Measurements from ENCODE around the gene GLCCI1.

The GLCCI1 gene

DNA sequence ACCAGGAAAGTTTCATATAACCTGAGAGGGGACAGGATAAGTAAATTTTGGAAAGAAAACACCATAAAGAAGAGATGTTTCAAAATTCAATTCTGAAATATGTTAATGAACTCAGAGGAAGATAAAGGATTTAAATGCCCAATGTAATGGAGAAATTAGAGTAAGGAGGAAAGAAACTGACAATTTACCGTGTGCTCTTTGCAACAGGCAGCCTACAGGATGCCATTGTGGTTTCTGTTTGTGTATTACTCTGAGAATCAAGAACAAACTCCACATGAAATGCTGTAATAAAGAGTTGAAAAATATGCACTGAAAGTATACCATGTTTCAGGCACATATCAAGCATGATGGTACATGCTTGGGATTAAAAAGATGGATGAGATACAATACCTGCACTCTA lies 44.8 kb upstream of the GLCCI1 start:
- Histone ChIP-seq H3K27me3 (replicated peaks in 2 of 5; ENCODE audit: control insufficient read depth in 4 of 5, insufficient read depth in 5 of 5, low read length in 4 of 5) (no peaks in the 10 kb centered on the region), H3K27ac (ENCODE audit: insufficient read depth in 1 of 2, low read depth in 1 of 2, low read length in 2 of 2, poor library complexity in 1 of 2, severe bottlenecking in 2 of 2) (no peak overlapping the region), H3K36me3 (ENCODE audit: control insufficient read depth in 4 of 4, insufficient read depth in 4 of 4, low read length in 3 of 4) (no peaks in the 10 kb centered on the region), H3K4me1 (ENCODE audit: control extremely low read depth in 1 of 4, control insufficient read depth in 4 of 4, insufficient read depth in 4 of 4, low read length in 3 of 4) (peaks cover 0 to 4% (median 0%) of the 10 kb centered on the region in 4 experiments), H3K9me3 (ENCODE audit: control extremely low read depth in 1 of 5, control insufficient read depth in 4 of 5, insufficient read depth in 2 of 5, low read depth in 1 of 5, low read length in 4 of 5) (peaks cover 0 to 2% (median 0%) of the 10 kb centered on the region in 5 experiments), H3K4me3 (ENCODE audit: control insufficient read depth in 1 of 7, extremely low read depth in 1 of 7, insufficient read depth in 4 of 7, low read depth in 2 of 7, low read length in 6 of 7) (no peak overlapping the region)
- CTCF ChIA-PET, result no interaction called here
- POLR2A ChIA-PET, result no interaction called here
- DNase-seq, result peak in 2 of 3 donors; percentile 9 to 10
- WGBS (ENCODE audit: insufficient coverage), result 0% methylated on average over 1 of the region's 1 CpG

DNA sequence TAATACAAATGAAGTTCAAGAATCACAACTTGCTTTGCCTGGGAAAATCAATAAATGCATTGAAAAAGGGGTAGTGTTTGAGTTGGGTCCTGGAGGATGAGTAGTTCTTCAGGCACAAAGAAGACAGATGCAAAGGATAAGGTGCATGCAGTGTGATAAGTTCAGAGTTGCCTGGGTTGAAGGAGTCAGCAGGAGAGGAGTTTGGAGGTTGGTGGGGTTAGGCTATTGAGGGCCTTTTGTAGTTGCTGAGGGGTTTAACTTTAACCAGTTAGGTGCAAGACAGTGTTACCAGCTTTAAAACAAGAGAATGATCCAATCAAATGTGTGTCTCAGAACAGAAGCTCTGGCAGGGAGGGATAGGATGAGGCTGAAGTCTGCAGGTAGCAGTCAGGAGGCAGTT lies 44.3 kb upstream of the GLCCI1 start:
- Histone ChIP-seq H3K4me3 (ENCODE audit: control insufficient read depth in 1 of 7, extremely low read depth in 1 of 7, insufficient read depth in 4 of 7, low read depth in 2 of 7, low read length in 6 of 7) (no peak overlapping the region), H3K9me3 (ENCODE audit: control extremely low read depth in 1 of 5, control insufficient read depth in 4 of 5, insufficient read depth in 2 of 5, low read depth in 1 of 5, low read length in 4 of 5) (peaks cover 0 to 2% (median 0%) of the 10 kb centered on the region in 5 experiments), H3K27ac (ENCODE audit: insufficient read depth in 1 of 2, low read depth in 1 of 2, low read length in 2 of 2, poor library complexity in 1 of 2, severe bottlenecking in 2 of 2) (no peak overlapping the region), H3K27me3 (replicated peaks in 2 of 5; ENCODE audit: control insufficient read depth in 4 of 5, insufficient read depth in 5 of 5, low read length in 4 of 5) (no peaks in the 10 kb centered on the region), H3K4me1 (ENCODE audit: control extremely low read depth in 1 of 4, control insufficient read depth in 4 of 4, insufficient read depth in 4 of 4, low read length in 3 of 4) (peaks cover 0 to 4% (median 0%) of the 10 kb centered on the region in 4 experiments), H3K36me3 (ENCODE audit: control insufficient read depth in 4 of 4, insufficient read depth in 4 of 4, low read length in 3 of 4) (no peaks in the 10 kb centered on the region)
- no peak for DNase-seq
- ChIA-PET POLR2A (no interaction called here), CTCF (no interaction called here)

DNA sequence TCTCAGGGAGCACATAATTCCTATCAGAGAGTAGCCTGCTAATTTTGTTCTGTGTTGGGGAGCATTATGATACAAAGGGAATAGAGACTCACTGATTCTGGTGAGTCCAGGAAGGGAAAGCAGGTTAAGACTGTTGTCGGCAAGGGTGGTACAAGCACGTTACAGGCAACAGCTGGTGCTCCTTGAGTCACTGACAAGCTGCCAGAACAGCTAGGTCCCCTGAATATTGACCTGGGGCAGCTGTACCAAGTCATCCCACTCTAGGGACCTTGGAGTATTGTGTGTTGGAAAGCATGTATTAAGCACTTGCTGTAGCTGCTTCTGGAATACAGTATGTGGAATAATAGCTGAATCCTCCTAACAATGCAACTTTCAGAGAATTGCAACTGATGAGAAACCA lies 37.0 kb upstream of the GLCCI1 start:
- POLR2A ChIA-PET, result no interaction called here
- CTCF ChIA-PET, result no interaction called here
- no peak overlapping the region for H3K4me3 ChIP-seq (ENCODE audit: control insufficient read depth in 1 of 7, extremely low read depth in 1 of 7, insufficient read depth in 4 of 7, low read depth in 2 of 7, low read length in 6 of 7)
- DNase-seq, result no peak
- H3K4me1 ChIP-seq (ENCODE audit: control extremely low read depth in 1 of 4, control insufficient read depth in 4 of 4, insufficient read depth in 4 of 4, low read length in 3 of 4), result no peaks in the 10 kb centered on the region
- H3K27ac ChIP-seq (ENCODE audit: insufficient read depth in 1 of 2, low read depth in 1 of 2, low read length in 2 of 2, poor library complexity in 1 of 2, severe bottlenecking in 2 of 2), result no peak overlapping the region
- H3K27me3 ChIP-seq (replicated peaks in 2 of 5; ENCODE audit: control insufficient read depth in 4 of 5, insufficient read depth in 5 of 5, low read length in 4 of 5), result no peaks in the 10 kb centered on the region
- 86% methylated on average over 1 of the region's 2 CpGs for WGBS (ENCODE audit: insufficient coverage)
- peaks cover 0 to 2% (median 0%) of the 10 kb centered on the region in 5 experiments for H3K9me3 ChIP-seq (ENCODE audit: control extremely low read depth in 1 of 5, control insufficient read depth in 4 of 5, insufficient read depth in 2 of 5, low read depth in 1 of 5, low read length in 4 of 5)
- H3K36me3 ChIP-seq (ENCODE audit: control insufficient read depth in 4 of 4, insufficient read depth in 4 of 4, low read length in 3 of 4), result no peaks in the 10 kb centered on the region

DNA sequence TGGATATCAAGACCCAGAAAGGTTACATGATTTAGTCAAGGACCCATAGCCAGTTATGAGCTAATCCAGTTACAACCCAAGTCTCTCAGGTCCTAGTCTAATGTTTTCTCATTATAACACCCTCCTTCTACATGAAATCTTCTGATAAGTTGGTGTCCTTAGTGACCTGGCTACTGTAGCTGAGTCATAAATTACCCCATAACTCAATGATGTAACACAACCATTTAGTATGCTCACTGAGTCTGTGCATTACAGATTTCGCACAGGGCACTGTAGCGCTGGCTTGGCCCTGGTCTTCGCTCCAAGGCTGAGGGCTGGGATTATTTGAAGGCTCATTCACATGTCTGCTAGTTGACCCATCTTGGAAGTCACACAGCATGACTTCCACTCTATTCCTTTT lies 36.0 kb upstream of the GLCCI1 start:
- Histone ChIP-seq H3K9me3 (ENCODE audit: control extremely low read depth in 1 of 5, control insufficient read depth in 4 of 5, insufficient read depth in 2 of 5, low read depth in 1 of 5, low read length in 4 of 5) (peaks cover 0 to 2% (median 0%) of the 10 kb centered on the region in 5 experiments), H3K4me3 (ENCODE audit: control insufficient read depth in 1 of 7, extremely low read depth in 1 of 7, insufficient read depth in 4 of 7, low read depth in 2 of 7, low read length in 6 of 7) (no peak overlapping the region), H3K4me1 (ENCODE audit: control extremely low read depth in 1 of 4, control insufficient read depth in 4 of 4, insufficient read depth in 4 of 4, low read length in 3 of 4) (no peaks in the 10 kb centered on the region), H3K36me3 (ENCODE audit: control insufficient read depth in 4 of 4, insufficient read depth in 4 of 4, low read length in 3 of 4) (no peaks in the 10 kb centered on the region), H3K27ac (ENCODE audit: insufficient read depth in 1 of 2, low read depth in 1 of 2, low read length in 2 of 2, poor library complexity in 1 of 2, severe bottlenecking in 2 of 2) (no peak overlapping the region), H3K27me3 (replicated peaks in 2 of 5; ENCODE audit: control insufficient read depth in 4 of 5, insufficient read depth in 5 of 5, low read length in 4 of 5) (no peaks in the 10 kb centered on the region)
- POLR2A ChIA-PET, result no interaction called here
- DNase-seq, result no peak
- CTCF ChIA-PET, result no interaction called here
- WGBS (ENCODE audit: insufficient coverage), result 94% methylated on average over 3 of the region's 3 CpGs

DNA sequence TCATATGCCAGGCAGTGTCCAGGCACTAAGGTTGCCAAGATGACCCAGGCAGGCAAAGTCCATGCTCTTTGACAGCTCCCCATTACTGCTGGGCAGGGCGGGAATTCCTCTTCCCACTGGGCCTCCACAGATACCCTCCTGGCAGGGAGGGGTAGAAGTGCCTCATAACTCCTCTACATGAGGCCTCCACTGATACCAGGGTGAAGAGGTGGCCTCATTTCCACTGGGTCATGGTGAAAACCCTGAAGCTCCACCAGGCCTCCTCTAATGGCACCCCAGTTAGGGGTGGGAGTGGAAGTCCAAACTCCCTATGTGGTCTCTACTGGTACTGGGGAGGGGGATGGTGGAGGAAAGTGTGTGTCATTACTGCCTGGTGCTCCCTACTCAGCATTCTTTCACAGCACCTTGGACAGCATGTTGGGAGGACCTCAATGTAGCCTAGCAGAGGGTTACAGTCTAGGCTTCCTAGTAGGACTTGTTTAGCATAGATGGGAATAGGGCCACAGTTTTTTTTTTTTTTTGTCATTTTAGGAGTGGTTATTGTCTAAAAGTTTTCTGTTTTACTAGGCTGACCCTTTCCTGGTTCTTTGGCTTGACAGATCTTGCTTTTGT lies 34.6 kb upstream of the GLCCI1 start:
- CTCF ChIA-PET, result no interaction called here
- POLR2A ChIA-PET, result no interaction called here

DNA sequence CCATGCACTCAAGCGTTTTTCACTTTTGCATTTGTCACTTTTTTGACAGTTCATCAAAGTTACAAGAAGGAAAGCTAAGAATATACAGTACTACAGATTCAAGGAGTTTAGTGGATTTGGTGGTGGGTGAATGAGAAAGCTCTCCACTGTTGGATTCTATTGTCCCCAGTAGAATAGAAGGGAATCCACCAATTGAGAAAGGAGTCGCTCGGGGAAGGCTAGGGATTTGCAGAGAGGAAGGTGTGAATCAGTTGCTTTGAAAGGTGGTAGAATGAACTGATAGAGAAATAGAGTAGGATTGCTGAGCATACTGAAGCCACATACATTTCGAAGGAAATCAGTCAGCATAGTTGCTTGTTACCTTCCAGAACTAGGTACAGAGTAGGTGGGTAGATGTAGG lies 33.7 kb upstream of the GLCCI1 start:
- DNase-seq, result no peak
- ChIA-PET POLR2A (no interaction called here), CTCF (no interaction called here)
- 100% methylated on average over 3 of the region's 4 CpGs for WGBS (ENCODE audit: insufficient coverage)
- no peaks in the 10 kb centered on the region for H3K9me3 ChIP-seq (ENCODE audit: control extremely low read depth in 1 of 5, control insufficient read depth in 4 of 5, insufficient read depth in 2 of 5, low read depth in 1 of 5, low read length in 4 of 5)
- H3K36me3 ChIP-seq (ENCODE audit: control insufficient read depth in 4 of 4, insufficient read depth in 4 of 4, low read length in 3 of 4), result no peaks in the 10 kb centered on the region
- H3K27me3 ChIP-seq (replicated peaks in 2 of 5; ENCODE audit: control insufficient read depth in 4 of 5, insufficient read depth in 5 of 5, low read length in 4 of 5), result no peaks in the 10 kb centered on the region
- no peaks in the 10 kb centered on the region for H3K4me1 ChIP-seq (ENCODE audit: control extremely low read depth in 1 of 4, control insufficient read depth in 4 of 4, insufficient read depth in 4 of 4, low read length in 3 of 4)
- H3K4me3 ChIP-seq (ENCODE audit: control insufficient read depth in 1 of 7, extremely low read depth in 1 of 7, insufficient read depth in 4 of 7, low read depth in 2 of 7, low read length in 6 of 7), result no peak overlapping the region
- no peak overlapping the region for H3K27ac ChIP-seq (ENCODE audit: insufficient read depth in 1 of 2, low read depth in 1 of 2, low read length in 2 of 2, poor library complexity in 1 of 2, severe bottlenecking in 2 of 2)

More for the DNA sequence above, 34.6 kb upstream of the GLCCI1 start:
- WGBS (ENCODE audit: insufficient coverage), result no CpG with 5 or more reads among the region's 1 CpG
- H3K36me3 ChIP-seq (ENCODE audit: control insufficient read depth in 4 of 4, insufficient read depth in 4 of 4, low read length in 3 of 4), result no peaks in the 10 kb centered on the region
- no peaks in the 10 kb centered on the region for H3K9me3 ChIP-seq (ENCODE audit: control extremely low read depth in 1 of 5, control insufficient read depth in 4 of 5, insufficient read depth in 2 of 5, low read depth in 1 of 5, low read length in 4 of 5)
- H3K27ac ChIP-seq (ENCODE audit: insufficient read depth in 1 of 2, low read depth in 1 of 2, low read length in 2 of 2, poor library complexity in 1 of 2, severe bottlenecking in 2 of 2), result no peak overlapping the region
- DNase-seq, result no peak
- no peak overlapping the region for H3K4me3 ChIP-seq (ENCODE audit: control insufficient read depth in 1 of 7, extremely low read depth in 1 of 7, insufficient read depth in 4 of 7, low read depth in 2 of 7, low read length in 6 of 7)
- no peaks in the 10 kb centered on the region for H3K4me1 ChIP-seq (ENCODE audit: control extremely low read depth in 1 of 4, control insufficient read depth in 4 of 4, insufficient read depth in 4 of 4, low read length in 3 of 4)
- no peaks in the 10 kb centered on the region for H3K27me3 ChIP-seq (replicated peaks in 2 of 5; ENCODE audit: control insufficient read depth in 4 of 5, insufficient read depth in 5 of 5, low read length in 4 of 5)

DNA sequence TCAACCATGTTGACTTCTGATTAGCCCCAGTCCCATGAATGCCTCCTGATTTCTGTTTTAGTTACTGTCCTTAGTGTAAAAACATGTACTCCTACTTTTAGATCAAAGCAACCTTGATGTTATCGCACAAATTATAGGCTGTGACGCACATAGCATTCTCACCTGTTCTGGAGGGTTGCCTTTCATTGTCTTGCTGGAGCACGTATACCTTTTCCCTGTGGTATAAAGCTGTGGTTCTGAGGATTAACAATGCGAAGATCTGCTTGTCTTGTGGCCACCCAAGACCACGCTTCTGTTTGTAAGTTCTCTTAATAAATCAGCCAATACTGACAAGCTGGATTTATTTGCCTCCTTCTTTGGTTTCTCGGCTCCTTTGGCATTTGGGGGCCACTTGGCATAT lies 30.1 kb upstream of the GLCCI1 start:
- ChIA-PET CTCF (no interaction called here), POLR2A (no interaction called here)
- no peak overlapping the region for H3K4me3 ChIP-seq (ENCODE audit: control insufficient read depth in 1 of 7, extremely low read depth in 1 of 7, insufficient read depth in 4 of 7, low read depth in 2 of 7, low read length in 6 of 7)
- H3K27ac ChIP-seq (ENCODE audit: insufficient read depth in 1 of 2, low read depth in 1 of 2, low read length in 2 of 2, poor library complexity in 1 of 2, severe bottlenecking in 2 of 2), result no peak overlapping the region
- H3K4me1 ChIP-seq (ENCODE audit: control extremely low read depth in 1 of 4, control insufficient read depth in 4 of 4, insufficient read depth in 4 of 4, low read length in 3 of 4), result no peaks in the 10 kb centered on the region
- no peaks in the 10 kb centered on the region for H3K36me3 ChIP-seq (ENCODE audit: control insufficient read depth in 4 of 4, insufficient read depth in 4 of 4, low read length in 3 of 4)
- 96% methylated on average over 4 of the region's 6 CpGs for WGBS (ENCODE audit: insufficient coverage)
- no peaks in the 10 kb centered on the region for H3K9me3 ChIP-seq (ENCODE audit: control extremely low read depth in 1 of 5, control insufficient read depth in 4 of 5, insufficient read depth in 2 of 5, low read depth in 1 of 5, low read length in 4 of 5)
- DNase-seq, result no peak
- H3K27me3 ChIP-seq (replicated peaks in 2 of 5; ENCODE audit: control insufficient read depth in 4 of 5, insufficient read depth in 5 of 5, low read length in 4 of 5), result no peaks in the 10 kb centered on the region
